NCI-H1105 treated with DMSO at 0.1 percent for 48 hours (cell line): ENCODE results near the gene P2RY2.
"Not testable (repeated sequence)": the region's sequence is repeated elsewhere in the genome, so short reads cannot be mapped to it uniquely, and the experiment has no call there.

Source experiments
- DNase-seq: peaks from one replicate; lab custom pipeline; 2025; lab: John Stamatoyannopoulos, UW

Gene P2RY2

GRCh38 chr11:73267906-73268540 lies 49.9 kb downstream of the P2RY2 start:
- no peak for DNase-seq

GRCh38 chr11:73268671-73269271 lies 50.7 kb downstream of the P2RY2 start:
- DNase-seq: no peak

- DNase-seq: no peak
These were observed 51.5 kb downstream of the P2RY2 start for GRCh38 chr11:73269459-73270015.

GRCh38 chr11:73270016-73270854 lies 52.2 kb downstream of the P2RY2 start:
- no peak for DNase-seq

- DNase-seq: no peak
These were observed 52.9 kb downstream of the P2RY2 start for GRCh38 chr11:73270855-73271477.

GRCh38 chr11:73271478-73271865 lies 53.4 kb downstream of the P2RY2 start:
- not testable (repeated sequence) for DNase-seq

- no peak for DNase-seq
These were observed 54.0 kb downstream of the P2RY2 start, which contains the start of gene P2RY6 for GRCh38 chr11:73271936-73272679. Gene P2RY6, plus strand, starts transcription at chr11:73272338. Its CDS starts 24,181 bp downstream, at chr11:73296519.

GRCh38 chr11:73272680-73273038 lies 54.6 kb downstream of the P2RY2 start:
- no peak for DNase-seq

GRCh38 chr11:73273222-73273895 lies 55.3 kb downstream of the P2RY2 start:
- no peak for DNase-seq

GRCh38 chr11:73274191-73274590 lies 56.1 kb downstream of the P2RY2 start:
- DNase-seq: not testable (repeated sequence)

- DNase-seq: no peak
These were observed 56.8 kb downstream of the P2RY2 start for GRCh38 chr11:73274722-73275380.

GRCh38 chr11:73275381-73275750 lies 57.3 kb downstream of the P2RY2 start:
- DNase-seq: no peak

GRCh38 chr11:73277467-73277866 lies 59.4 kb downstream of the P2RY2 start:
- DNase-seq: no peak

GRCh38 chr11:73280626-73281025 lies 62.5 kb downstream of the P2RY2 start:
- DNase-seq: no peak

- DNase-seq: no peak
These were observed 63.2 kb downstream of the P2RY2 start for GRCh38 chr11:73281201-73281741.

- DNase-seq: no peak
These were observed 63.9 kb downstream of the P2RY2 start for GRCh38 chr11:73281796-73282660.

GRCh38 chr11:73283276-73284000 lies 65.4 kb downstream of the P2RY2 start:
- no peak for DNase-seq

GRCh38 chr11:73284106-73284505 lies 66.0 kb downstream of the P2RY2 start:
- DNase-seq: no peak

- DNase-seq: no peak
These were observed 67.6 kb downstream of the P2RY2 start for GRCh38 chr11:73285721-73286120.
